Fibroblast of lung (primary cell): Measurements from ENCODE around the gene ZFP64. TPM values are rescaled to one million over a fixed set of nuclear protein-coding genes. Genes with fewer than 3 reads are reported as not detected.

Experiments
- DNase-seq, 2 donors: peaks; one replicate each; pipeline versions ENCODE4 v3.0.0 to v3.0.0-alpha.2; 2010; ENCODE audit warnings: low read depth in 2 of 2
- H2AFZ ChIP-seq: 2 replicates; pipeline ENCODE4 v1.5.1; 2012; ENCODE audit warnings: low read length, control low read depth, inconsistent platforms
- H3K27ac ChIP-seq: 2 replicates; pipeline ENCODE4 v1.5.1; 2011; ENCODE audit warnings: low read length, control low read depth; ENCODE audit not compliant: insufficient read depth
- H3K27me3 ChIP-seq: 2 replicates; pipeline ENCODE4 v1.5.1; 2011; ENCODE audit warnings: mild to moderate bottlenecking, low read length; ENCODE audit not compliant: control insufficient read depth, insufficient read depth
- H3K36me3 ChIP-seq: 2 replicates; pipeline ENCODE4 v1.5.1; 2011; ENCODE audit warnings: low read length; ENCODE audit not compliant: control insufficient read depth, insufficient read depth
- H3K4me1 ChIP-seq: 2 replicates; pipeline ENCODE4 v1.5.1; 2011; ENCODE audit warnings: low read length; ENCODE audit not compliant: control insufficient read depth, insufficient read depth; ENCODE audit errors: extremely low read depth
- H3K4me2 ChIP-seq: 2 replicates; pipeline ENCODE4 v1.5.1; 2011; ENCODE audit warnings: low read length, control low read depth; ENCODE audit not compliant: insufficient read depth; ENCODE audit errors: extremely low read depth
- H3K4me3 ChIP-seq, 4 experiments: fragments of 200-600 bp in 1 of 4; sonication (generic) in 1 of 4; replicated peaks in 1 of 4; 2 replicates each; pipeline ENCODE4 v1.5.1; 2011 to 2016; ENCODE audit warnings: low read length in 4 of 4, low read depth in 3 of 4, mild to moderate bottlenecking in 3 of 4, control low read depth in 2 of 4, inconsistent platforms in 1 of 4, mixed read lengths in 1 of 4; ENCODE audit not compliant: insufficient read depth in 1 of 4; ENCODE audit errors: control extremely low read depth in 1 of 4
- H3K79me2 ChIP-seq: 2 replicates; pipeline ENCODE4 v1.5.1; 2012; ENCODE audit warnings: mild to moderate bottlenecking, low read length, inconsistent platforms; ENCODE audit not compliant: control insufficient read depth, insufficient read depth
- H3K9ac ChIP-seq: 2 replicates; pipeline ENCODE4 v1.5.1; 2011; ENCODE audit warnings: mild to moderate bottlenecking, low read length, control low read depth; ENCODE audit not compliant: insufficient read depth
- H3K9me3 ChIP-seq: 2 replicates; pipeline ENCODE4 v1.5.1; 2012; ENCODE audit warnings: low read depth, low read length; ENCODE audit not compliant: control insufficient read depth, insufficient read depth
- H4K20me1 ChIP-seq: 2 replicates; pipeline ENCODE4 v1.5.1; 2011; ENCODE audit warnings: low read length; ENCODE audit not compliant: control insufficient read depth, insufficient read depth; ENCODE audit errors: extremely low read depth
- EZH2 ChIP-seq: IDR thresholded peaks from 2 replicates; pipeline ENCODE4 v1.5.1; 2012; ENCODE audit warnings: low read length, control low read depth, mild to moderate bottlenecking; ENCODE audit errors: missing control alignments
- polyA plus RNA-seq, 2 donors: library from polyadenylated mRNA; depleted of rRNA in 1 of 2; stranded (reverse) in 1 of 2; unstranded in 1 of 2; fragments of >200 nt; gene quantifications; 2 replicates each; pipeline ENCODE4 v1.2.1, GENCODE V29; 2011 to 2012; ENCODE audit warnings: missing spikeins in 1 of 2
- total RNA-seq: library from RNA; depleted of rRNA; stranded (reverse); fragments of >200 nt; gene quantifications from 2 replicates; pipeline ENCODE4 v1.2.1, GENCODE V29; 2014
- TF ChIP-seq, protein P1 (sequence below), 2 donors: IDR thresholded peaks in 1 of 2; conservative IDR thresholded peaks in 1 of 2; 1 replicate in 1 of 2; 2 replicates in 1 of 2; pipeline ENCODE4 v1.5.1; 2011 to 2012; ENCODE audit warnings: low read length in 2 of 2, control low read depth in 1 of 2, inconsistent platforms in 1 of 2, low read depth in 1 of 2, mild to moderate bottlenecking in 1 of 2

Gene ZFP64
- total and polyA plus RNA-seq, 2 donors (not counting 1 experiment from before 2014, with no cell fraction given): 14.7 to 15.0 TPM

DNA sequence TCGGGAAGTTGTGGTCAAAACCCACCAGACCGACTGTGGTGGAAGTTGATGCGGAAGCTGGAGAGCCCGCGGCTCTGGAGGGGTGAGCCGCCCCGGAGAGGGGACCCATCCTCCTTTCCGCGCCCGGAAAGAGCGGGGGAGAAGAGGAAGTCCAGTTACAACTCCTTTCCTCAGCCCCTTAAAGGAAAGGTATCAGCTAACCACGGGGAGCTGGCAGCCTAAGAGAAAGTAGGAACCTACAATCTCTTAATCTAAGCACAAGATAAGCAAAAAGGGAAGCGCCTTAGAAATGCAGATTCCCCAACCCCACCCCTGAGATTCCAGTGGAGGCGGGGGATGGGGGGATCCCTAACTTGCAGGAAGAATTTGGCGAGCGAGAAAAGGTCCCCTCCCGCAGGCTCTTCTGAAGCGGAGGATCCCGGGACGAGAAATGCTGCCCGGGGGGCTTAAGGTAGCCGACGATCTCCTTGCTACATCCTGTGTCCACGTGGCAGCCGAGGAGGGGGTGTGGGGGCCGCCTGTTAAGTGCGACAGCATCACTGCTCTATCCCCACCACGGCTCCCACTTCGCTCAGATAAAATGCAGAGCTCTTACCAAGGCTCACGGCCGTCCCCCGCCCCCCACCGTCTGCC lies 87.5 kb downstream of the ZFP64 start:
- H3K9me3 ChIP-seq: no peaks in the 10 kb centered on the region
- H3K27ac ChIP-seq: peak overlapping the region; percentile 41
- no peaks in the 10 kb centered on the region for H4K20me1 ChIP-seq
- no peak for TF ChIP-seq EZH2
- TF ChIP-seq, protein P1, sequence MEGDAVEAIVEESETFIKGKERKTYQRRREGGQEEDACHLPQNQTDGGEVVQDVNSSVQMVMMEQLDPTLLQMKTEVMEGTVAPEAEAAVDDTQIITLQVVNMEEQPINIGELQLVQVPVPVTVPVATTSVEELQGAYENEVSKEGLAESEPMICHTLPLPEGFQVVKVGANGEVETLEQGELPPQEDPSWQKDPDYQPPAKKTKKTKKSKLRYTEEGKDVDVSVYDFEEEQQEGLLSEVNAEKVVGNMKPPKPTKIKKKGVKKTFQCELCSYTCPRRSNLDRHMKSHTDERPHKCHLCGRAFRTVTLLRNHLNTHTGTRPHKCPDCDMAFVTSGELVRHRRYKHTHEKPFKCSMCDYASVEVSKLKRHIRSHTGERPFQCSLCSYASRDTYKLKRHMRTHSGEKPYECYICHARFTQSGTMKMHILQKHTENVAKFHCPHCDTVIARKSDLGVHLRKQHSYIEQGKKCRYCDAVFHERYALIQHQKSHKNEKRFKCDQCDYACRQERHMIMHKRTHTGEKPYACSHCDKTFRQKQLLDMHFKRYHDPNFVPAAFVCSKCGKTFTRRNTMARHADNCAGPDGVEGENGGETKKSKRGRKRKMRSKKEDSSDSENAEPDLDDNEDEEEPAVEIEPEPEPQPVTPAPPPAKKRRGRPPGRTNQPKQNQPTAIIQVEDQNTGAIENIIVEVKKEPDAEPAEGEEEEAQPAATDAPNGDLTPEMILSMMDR (conservative IDR thresholded peaks at IDR 0.05 in 1 of 2, IDR thresholded peaks at IDR 0.05 in 1 of 2; ENCODE audit: low read depth in 1 of 2, low read length in 2 of 2): no peak
- peak overlapping the region; percentile 31 for H3K9ac ChIP-seq
- peak; percentile 24 to 42 for DNase-seq
- peak overlapping the region; percentile 62 for H2AFZ ChIP-seq
- H3K4me1 ChIP-seq: no peaks in the 10 kb centered on the region
- H3K79me2 ChIP-seq: no peaks in the 10 kb centered on the region
- H3K4me2 ChIP-seq: peak overlapping the region; percentile 81
- H3K36me3 ChIP-seq: no peaks in the 10 kb centered on the region
- no peaks in the 10 kb centered on the region for H3K27me3 ChIP-seq
- peak overlapping the region; percentile 61 to 76 (median 64) for H3K4me3 ChIP-seq

GRCh38 chr20:52103335-52103912 lies 88.2 kb downstream of the ZFP64 start:
- Histone ChIP-seq H3K79me2 (no peaks in the 10 kb centered on the region), H3K4me1 (no peaks in the 10 kb centered on the region), H3K4me2 (peak overlapping the region; percentile 81), H3K9me3 (no peaks in the 10 kb centered on the region), H2AFZ (no peak overlapping the region), H3K27me3 (no peaks in the 10 kb centered on the region), H3K27ac (no peak overlapping the region), H3K9ac (no peak overlapping the region), H3K36me3 (no peaks in the 10 kb centered on the region), H4K20me1 (no peaks in the 10 kb centered on the region), H3K4me3 (peak overlapping the region; percentile 61 to 76 (median 64))
- TF ChIP-seq EZH2: no peak
- TF ChIP-seq, protein P1 (conservative IDR thresholded peaks at IDR 0.05 in 1 of 2, IDR thresholded peaks at IDR 0.05 in 1 of 2; ENCODE audit: low read depth in 1 of 2, low read length in 2 of 2): no peak
- peak; percentile 26 to 56 for DNase-seq

DNA sequence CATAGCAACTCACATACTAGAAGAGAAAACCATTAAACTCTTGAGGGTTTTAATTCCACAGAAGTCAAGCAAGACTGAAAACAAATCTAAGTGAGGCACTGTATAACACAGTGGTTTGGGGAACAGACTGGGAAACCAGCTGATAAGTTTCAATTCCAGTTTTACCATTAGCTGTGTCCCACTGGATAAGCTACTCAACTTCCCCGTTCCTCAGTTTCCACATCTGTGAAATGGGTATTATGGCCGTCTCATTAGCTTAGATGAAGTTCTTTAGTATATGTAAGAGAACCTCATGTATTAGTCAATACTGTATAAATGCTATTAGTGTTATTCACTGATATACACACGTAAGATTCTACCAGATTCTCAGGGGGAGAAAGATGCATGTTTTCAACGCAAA lies 89.0 kb downstream of the ZFP64 start:
- Histone ChIP-seq H2AFZ (no peak overlapping the region), H3K9me3 (no peaks in the 10 kb centered on the region)

More for the DNA sequence above, 89.0 kb downstream of the ZFP64 start:
- Histone ChIP-seq H3K27ac (no peak overlapping the region), H3K4me3 (no peak overlapping the region), H3K36me3 (no peaks in the 10 kb centered on the region), H3K79me2 (no peaks in the 10 kb centered on the region), H4K20me1 (no peaks in the 10 kb centered on the region), H3K4me2 (no peak overlapping the region), H3K9ac (no peak overlapping the region), H3K27me3 (no peaks in the 10 kb centered on the region), H3K4me1 (no peaks in the 10 kb centered on the region)
- no peak for DNase-seq
- TF ChIP-seq, protein P1 (conservative IDR thresholded peaks at IDR 0.05 in 1 of 2, IDR thresholded peaks at IDR 0.05 in 1 of 2; ENCODE audit: low read depth in 1 of 2, low read length in 2 of 2): no peak
- no peak for TF ChIP-seq EZH2
